Rectal smooth muscle tissue (tissue), 1 donor: Measurements from ENCODE around the gene TRMT11.
"Not testable (repeated sequence)": the region's sequence is repeated elsewhere in the genome, so short reads cannot be mapped to it uniquely, and the experiment has no call there.

Experiments used
- H3K27ac ChIP-seq: one replicate; pipeline ENCODE4 v1.7.0; 2013; ENCODE audit warnings: low read depth, low read length, inconsistent platforms
- H3K27me3 ChIP-seq: one replicate; pipeline ENCODE4 v1.7.0; 2013; ENCODE audit warnings: low read length; ENCODE audit not compliant: control insufficient read depth, insufficient read depth
- H3K36me3 ChIP-seq: one replicate; pipeline ENCODE4 v1.7.0; 2013; ENCODE audit warnings: low read length; ENCODE audit not compliant: control insufficient read depth, insufficient read depth
- H3K4me1 ChIP-seq: one replicate; pipeline ENCODE4 v1.7.0; 2013; ENCODE audit warnings: low read length; ENCODE audit not compliant: control insufficient read depth, insufficient read depth
- H3K4me3 ChIP-seq: one replicate; pipeline ENCODE4 v1.7.0; 2013; ENCODE audit warnings: low read length
- H3K9ac ChIP-seq: one replicate; pipeline ENCODE4 v1.7.0; 2013; ENCODE audit warnings: low read length

The TRMT11 gene

GRCh38 chr6:125961117-125961516 is 25.2 kb upstream of the TRMT11 start:
- Histone ChIP-seq H3K9ac (no peak overlapping the region), H3K4me1 (peaks cover 6% of the 10 kb centered on the region)

GRCh38 chr6:125962900-125963497 is 23.3 kb upstream of the TRMT11 start:
- H3K4me3 ChIP-seq, result no peak overlapping the region
- no peak overlapping the region for H3K27ac ChIP-seq
- no peak overlapping the region for H3K9ac ChIP-seq

More at GRCh38 chr6:125961117-125961516, 25.2 kb upstream of the TRMT11 start:
- Histone ChIP-seq H3K36me3 (no peaks in the 10 kb centered on the region), H3K27ac (no peak overlapping the region), H3K27me3 (no peaks in the 10 kb centered on the region), H3K4me3 (no peak overlapping the region)

GRCh38 chr6:125963817-125964216 is 22.5 kb upstream of the TRMT11 start:
- no peak overlapping the region for H3K9ac ChIP-seq
- H3K4me3 ChIP-seq, result no peak overlapping the region
- H3K4me1 ChIP-seq, result no peaks in the 10 kb centered on the region
- no peak overlapping the region for H3K27ac ChIP-seq
- no peaks in the 10 kb centered on the region for H3K27me3 ChIP-seq
- H3K36me3 ChIP-seq, result no peaks in the 10 kb centered on the region

More at GRCh38 chr6:125962900-125963497, 23.3 kb upstream of the TRMT11 start:
- H3K27me3 ChIP-seq, result no peaks in the 10 kb centered on the region
- no peaks in the 10 kb centered on the region for H3K36me3 ChIP-seq
- peaks cover under 1% of the 10 kb centered on the region for H3K4me1 ChIP-seq

- no peaks in the 10 kb centered on the region for H3K27me3 ChIP-seq
- no peak overlapping the region for H3K9ac ChIP-seq
- H3K36me3 ChIP-seq, result no peaks in the 10 kb centered on the region
- no peaks in the 10 kb centered on the region for H3K4me1 ChIP-seq
- no peak overlapping the region for H3K27ac ChIP-seq
- H3K4me3 ChIP-seq, result no peak overlapping the region
These were observed 19.8 kb upstream of the TRMT11 start for GRCh38 chr6:125966569-125966968.

GRCh38 chr6:125968493-125968892 is 17.8 kb upstream of the TRMT11 start:
- Histone ChIP-seq H3K27me3 (no peaks in the 10 kb centered on the region), H3K4me3 (no peak overlapping the region), H3K4me1 (no peaks in the 10 kb centered on the region), H3K9ac (no peak overlapping the region), H3K27ac (no peak overlapping the region), H3K36me3 (no peaks in the 10 kb centered on the region)

- no peak overlapping the region for H3K27ac ChIP-seq
- no peak overlapping the region for H3K9ac ChIP-seq
- H3K36me3 ChIP-seq, result no peaks in the 10 kb centered on the region
- no peak overlapping the region for H3K4me3 ChIP-seq
- no peaks in the 10 kb centered on the region for H3K4me1 ChIP-seq
- no peaks in the 10 kb centered on the region for H3K27me3 ChIP-seq
These were observed 15.6 kb upstream of the TRMT11 start for GRCh38 chr6:125970760-125971159.

- H3K36me3 ChIP-seq, H3K4me1 ChIP-seq, H3K27ac ChIP-seq: not testable (repeated sequence)
These were observed 13.9 kb upstream of the TRMT11 start for GRCh38 chr6:125972478-125972877.

GRCh38 chr6:125974214-125974866 is 12.0 kb upstream of the TRMT11 start:
- Histone ChIP-seq H3K9ac (no peak overlapping the region), H3K4me1 (no peaks in the 10 kb centered on the region), H3K36me3 (no peaks in the 10 kb centered on the region), H3K27ac (no peak overlapping the region), H3K27me3 (no peaks in the 10 kb centered on the region), H3K4me3 (no peak overlapping the region)

More at GRCh38 chr6:125972478-125972877, 13.9 kb upstream of the TRMT11 start:
- not testable (repeated sequence) for H3K4me3 ChIP-seq, H3K9ac ChIP-seq, H3K27me3 ChIP-seq

GRCh38 chr6:125979101-125979500 is 7.2 kb upstream of the TRMT11 start:
- Histone ChIP-seq H3K27me3 (no peaks in the 10 kb centered on the region), H3K36me3 (peaks cover 2% of the 10 kb centered on the region), H3K9ac (no peak overlapping the region), H3K4me3 (no peak overlapping the region), H3K4me1 (no peaks in the 10 kb centered on the region), H3K27ac (no peak overlapping the region)

GRCh38 chr6:125981571-125982185 is 4.7 kb upstream of the TRMT11 start:
- no peak overlapping the region for H3K4me3 ChIP-seq
- H3K27me3 ChIP-seq, result no peaks in the 10 kb centered on the region
- H3K27ac ChIP-seq, result no peak overlapping the region
- peaks cover 2% of the 10 kb centered on the region for H3K36me3 ChIP-seq
- H3K4me1 ChIP-seq, result peaks cover 4% of the 10 kb centered on the region
- H3K9ac ChIP-seq, result no peak overlapping the region

- Histone ChIP-seq H3K9ac (no peak overlapping the region), H3K27me3 (no peaks in the 10 kb centered on the region), H3K27ac (no peak overlapping the region), H3K36me3 (peaks cover 2% of the 10 kb centered on the region), H3K4me3 (no peak overlapping the region), H3K4me1 (peaks cover 7% of the 10 kb centered on the region)
These were observed 2.9 kb upstream of the TRMT11 start for GRCh38 chr6:125983246-125983945.

- Histone ChIP-seq H3K27ac (no peak overlapping the region), H3K36me3 (peaks cover 2% of the 10 kb centered on the region), H3K4me3 (no peak overlapping the region)
These were observed 2.0 kb upstream of the TRMT11 start for GRCh38 chr6:125984311-125984710.

More at GRCh38 chr6:125984311-125984710, 2.0 kb upstream of the TRMT11 start:
- Histone ChIP-seq H3K9ac (no peak overlapping the region), H3K27me3 (no peaks in the 10 kb centered on the region), H3K4me1 (peaks cover 7% of the 10 kb centered on the region)
